Ishikawa (cell line): Measurements from ENCODE around the gene AUTS2.

Experiments used
- CEBPB ChIP-seq: IDR thresholded peaks from 2 replicates; pipeline ENCODE4 v1.6.1; 2012
- CREB1 ChIP-seq: IDR thresholded peaks from 2 replicates; pipeline ENCODE4 v1.6.1; 2012; ENCODE audit warnings: low read depth
- EGR1 ChIP-seq: IDR thresholded peaks from 2 replicates; pipeline ENCODE4 v1.6.1; 2012
- EP300 ChIP-seq: IDR thresholded peaks from 2 replicates; pipeline ENCODE4 v1.6.1; 2012; ENCODE audit warnings: borderline replicate concordance
- FOXM1 ChIP-seq: IDR thresholded peaks from 2 replicates; pipeline ENCODE4 v1.6.1; 2012; ENCODE audit warnings: low read depth, borderline replicate concordance
- NFIC ChIP-seq: IDR thresholded peaks from 2 replicates; pipeline ENCODE4 v1.6.1; 2012
- RAD21 ChIP-seq: IDR thresholded peaks from 2 replicates; pipeline ENCODE4 v1.6.1; 2012; ENCODE audit warnings: low read depth
- REST ChIP-seq: IDR thresholded peaks from 2 replicates; pipeline ENCODE4 v1.6.1; 2012; ENCODE audit warnings: low read depth, mild to moderate bottlenecking
- TAF1 ChIP-seq: IDR thresholded peaks from 2 replicates; pipeline ENCODE4 v1.6.1; 2012; ENCODE audit warnings: low read depth, mild to moderate bottlenecking
- TCF12 ChIP-seq: IDR thresholded peaks from 2 replicates; pipeline ENCODE4 v1.6.1; 2012; ENCODE audit warnings: low read depth
- TEAD4 ChIP-seq: IDR thresholded peaks from 2 replicates; pipeline ENCODE4 v1.6.1; 2012
- YY1 ChIP-seq: IDR thresholded peaks from 2 replicates; pipeline ENCODE4 v1.6.1; 2012; ENCODE audit warnings: low read depth
- ZBTB7A ChIP-seq: IDR thresholded peaks from 2 replicates; pipeline ENCODE4 v1.6.1; 2012; ENCODE audit warnings: low read depth
- TF ChIP-seq, protein P1 (sequence below): IDR thresholded peaks from 2 replicates; pipeline ENCODE4 v1.6.1; 2012
- TF ChIP-seq, protein P2 (sequence below): IDR thresholded peaks from 2 replicates; pipeline ENCODE4 v1.6.1; 2012

The AUTS2 gene

GRCh38 chr7:70374772-70375533 lies 776.7 kb downstream of the AUTS2 start:
- TF ChIP-seq NFIC: no peak

GRCh38 chr7:70376561-70377031 lies 778.3 kb downstream of the AUTS2 start:
- TF ChIP-seq YY1: no peak
- no peak for TF ChIP-seq TCF12

GRCh38 chr7:70377957-70378356 lies 779.7 kb downstream of the AUTS2 start:
- TF ChIP-seq YY1 (no peak), EP300 (no peak), ZBTB7A (no peak), EGR1 (no peak), FOXM1 (no peak)

DNA sequence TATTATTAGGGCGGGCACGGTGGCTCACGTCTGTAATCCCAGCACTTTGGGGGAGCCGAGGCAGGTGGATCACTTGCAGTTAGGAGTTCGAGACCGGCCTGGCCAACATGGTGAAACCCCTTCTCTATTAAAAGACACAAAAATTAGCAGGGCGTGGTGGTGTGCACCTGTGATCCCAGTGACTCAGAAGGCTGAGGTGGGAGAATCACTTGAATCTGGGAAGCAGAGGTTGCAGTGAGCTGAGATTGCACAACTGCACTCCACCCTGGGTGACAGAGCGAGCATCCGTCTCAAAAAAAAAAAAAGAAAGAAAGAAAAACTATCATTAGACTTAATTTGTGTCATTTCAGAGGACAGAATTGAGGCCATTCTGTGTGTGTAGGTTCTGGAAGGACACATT lies 780.9 kb downstream of the AUTS2 start:
- TF ChIP-seq TCF12 (no peak), TAF1 (no peak)

- TF ChIP-seq NFIC (no peak), CEBPB (no peak), YY1 (no peak), TEAD4 (no peak), TAF1 (no peak)
- TF ChIP-seq, protein P1, sequence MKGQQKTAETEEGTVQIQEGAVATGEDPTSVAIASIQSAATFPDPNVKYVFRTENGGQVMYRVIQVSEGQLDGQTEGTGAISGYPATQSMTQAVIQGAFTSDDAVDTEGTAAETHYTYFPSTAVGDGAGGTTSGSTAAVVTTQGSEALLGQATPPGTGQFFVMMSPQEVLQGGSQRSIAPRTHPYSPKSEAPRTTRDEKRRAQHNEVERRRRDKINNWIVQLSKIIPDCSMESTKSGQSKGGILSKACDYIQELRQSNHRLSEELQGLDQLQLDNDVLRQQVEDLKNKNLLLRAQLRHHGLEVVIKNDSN: no peak
Measured at GRCh38 chr7:70380421-70381015, 782.2 kb downstream of the AUTS2 start.

- TF ChIP-seq YY1 (no peak), REST (no peak), TCF12 (no peak), TEAD4 (no peak), ZBTB7A (no peak), CREB1 (no peak)
- TF ChIP-seq, protein P2, sequence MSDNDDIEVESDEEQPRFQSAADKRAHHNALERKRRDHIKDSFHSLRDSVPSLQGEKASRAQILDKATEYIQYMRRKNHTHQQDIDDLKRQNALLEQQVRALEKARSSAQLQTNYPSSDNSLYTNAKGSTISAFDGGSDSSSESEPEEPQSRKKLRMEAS: no peak
Measured at GRCh38 chr7:70383066-70383782, 784.9 kb downstream of the AUTS2 start.

DNA sequence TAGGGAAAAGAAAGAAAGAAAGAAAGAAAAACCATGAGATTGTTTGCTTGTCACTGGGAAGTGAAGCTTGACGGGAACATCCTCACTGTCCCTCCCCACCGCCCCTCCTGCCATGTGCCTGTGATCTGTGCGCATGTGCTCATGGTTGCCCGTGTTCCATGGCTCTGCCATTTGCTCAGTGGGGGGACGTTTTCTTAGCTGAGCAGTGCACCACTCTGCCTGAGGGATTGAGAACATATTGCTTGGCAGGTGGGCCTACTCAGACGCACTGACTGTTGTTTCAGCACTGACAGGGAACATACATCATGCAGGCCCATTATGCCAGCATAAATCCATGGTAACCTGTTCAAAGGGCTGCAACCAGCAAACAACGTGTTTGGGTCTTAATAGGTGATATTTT lies 785.7 kb downstream of the AUTS2 start:
- TF ChIP-seq RAD21: no peak
- no peak for TF ChIP-seq CREB1
- TF ChIP-seq, protein P1: no peak
- no peak for TF ChIP-seq NFIC
- no peak for TF ChIP-seq TAF1

DNA sequence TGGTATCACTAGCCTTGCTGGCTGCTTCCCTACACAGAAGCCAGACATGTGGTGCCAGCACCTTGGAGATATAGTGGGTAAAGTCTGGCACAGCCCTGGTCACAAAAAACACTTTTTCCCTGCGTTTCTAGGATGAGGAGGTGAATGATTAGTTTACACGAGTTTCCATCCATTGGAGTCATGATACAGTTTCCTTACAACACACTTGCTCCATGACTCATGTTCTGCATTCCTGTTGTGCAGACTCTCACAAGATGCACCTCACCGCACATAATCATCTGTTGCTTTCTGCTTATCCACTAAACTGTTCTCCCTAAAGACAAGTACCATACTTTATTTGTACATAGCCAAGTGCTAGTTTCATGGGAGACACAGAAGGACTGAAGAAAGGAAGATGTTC lies 786.6 kb downstream of the AUTS2 start:
- TF ChIP-seq EP300: no peak
- TF ChIP-seq, protein P1: no peak
- no peak for TF ChIP-seq TEAD4
- no peak for TF ChIP-seq TCF12
- TF ChIP-seq NFIC: no peak
